ENCODE results near the gene ADAMTSL5. TPM values are rescaled to one million over a fixed set of nuclear protein-coding genes. Genes with fewer than 3 reads are reported as not detected.
A peak's percentile ranks its signal among the peaks of the same experiment; 100 is the strongest.

Gene ADAMTSL5
- total and polyA plus RNA-seq, 2 of the 13 experiments (the other 11 are each of a cell fraction or from before 2014, with no cell fraction given), result 0.60 to 2.7 TPM

DNA sequence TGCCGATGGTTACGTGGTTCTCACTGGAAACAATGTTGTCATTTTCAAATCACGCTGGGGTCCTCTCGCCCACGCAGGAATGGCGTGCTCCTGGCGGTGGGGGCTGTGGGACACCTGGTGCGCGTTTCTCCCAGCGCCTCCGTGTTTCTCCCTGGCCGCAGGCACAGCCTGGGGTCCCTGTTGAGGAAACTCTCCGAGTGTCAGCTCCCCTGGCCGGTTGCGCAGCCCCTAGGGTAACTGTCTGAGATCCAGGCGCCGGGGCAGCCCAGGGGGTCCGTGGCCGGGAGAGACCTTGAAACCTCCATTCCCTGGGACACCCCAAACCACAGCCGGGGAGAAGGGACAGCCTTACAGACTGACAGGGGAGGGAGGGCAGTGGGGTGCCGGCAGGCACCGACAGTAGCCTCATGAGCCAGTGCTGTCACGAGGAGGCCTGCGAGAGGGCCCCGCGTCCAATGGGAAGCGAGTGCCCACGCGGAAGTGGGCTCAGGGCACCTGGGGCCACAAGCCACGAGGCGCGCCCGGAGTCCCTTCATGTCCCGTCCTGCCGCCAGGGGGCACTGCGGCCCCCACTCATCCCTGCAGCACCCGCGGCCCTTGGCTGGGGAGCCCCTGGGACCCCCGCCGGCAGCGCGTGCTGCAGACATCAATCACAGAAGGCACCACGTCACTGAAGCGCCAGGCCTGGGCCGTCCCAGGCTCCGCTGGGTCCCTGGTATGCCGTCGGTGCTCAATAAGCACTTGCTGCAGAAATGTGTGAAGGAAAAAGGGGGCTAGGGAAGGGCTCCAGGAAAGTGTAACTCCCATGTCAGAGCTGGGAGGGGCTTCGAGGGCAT lies 9.5 kb downstream of the ADAMTSL5 start (continued):
- TF ChIP-seq SUZ12 (IDR thresholded peaks at IDR 0.05; ENCODE audit: low read depth, low read length), result no peak
- TF ChIP-seq HIVEP1 (CRISPR knock-in tag; IDR thresholded peaks at IDR 0.05), result no peak
- no peak for TF ChIP-seq ZSCAN5A (CRISPR knock-in tag; IDR thresholded peaks at IDR 0.05; ENCODE audit: borderline replicate concordance)
- TF ChIP-seq, protein P1, sequence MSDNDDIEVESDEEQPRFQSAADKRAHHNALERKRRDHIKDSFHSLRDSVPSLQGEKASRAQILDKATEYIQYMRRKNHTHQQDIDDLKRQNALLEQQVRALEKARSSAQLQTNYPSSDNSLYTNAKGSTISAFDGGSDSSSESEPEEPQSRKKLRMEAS (IDR thresholded peaks at IDR 0.05), result peak; percentile 86
- no peak for TF ChIP-seq ZNF430 (CRISPR knock-in tag; IDR thresholded peaks at IDR 0.05)
- TF ChIP-seq SIX4 (CRISPR knock-in tag; IDR thresholded peaks at IDR 0.05), result no peak
- no peak for TF ChIP-seq HNF1B (CRISPR knock-in tag; IDR thresholded peaks at IDR 0.05)
- TF ChIP-seq, protein P2, sequence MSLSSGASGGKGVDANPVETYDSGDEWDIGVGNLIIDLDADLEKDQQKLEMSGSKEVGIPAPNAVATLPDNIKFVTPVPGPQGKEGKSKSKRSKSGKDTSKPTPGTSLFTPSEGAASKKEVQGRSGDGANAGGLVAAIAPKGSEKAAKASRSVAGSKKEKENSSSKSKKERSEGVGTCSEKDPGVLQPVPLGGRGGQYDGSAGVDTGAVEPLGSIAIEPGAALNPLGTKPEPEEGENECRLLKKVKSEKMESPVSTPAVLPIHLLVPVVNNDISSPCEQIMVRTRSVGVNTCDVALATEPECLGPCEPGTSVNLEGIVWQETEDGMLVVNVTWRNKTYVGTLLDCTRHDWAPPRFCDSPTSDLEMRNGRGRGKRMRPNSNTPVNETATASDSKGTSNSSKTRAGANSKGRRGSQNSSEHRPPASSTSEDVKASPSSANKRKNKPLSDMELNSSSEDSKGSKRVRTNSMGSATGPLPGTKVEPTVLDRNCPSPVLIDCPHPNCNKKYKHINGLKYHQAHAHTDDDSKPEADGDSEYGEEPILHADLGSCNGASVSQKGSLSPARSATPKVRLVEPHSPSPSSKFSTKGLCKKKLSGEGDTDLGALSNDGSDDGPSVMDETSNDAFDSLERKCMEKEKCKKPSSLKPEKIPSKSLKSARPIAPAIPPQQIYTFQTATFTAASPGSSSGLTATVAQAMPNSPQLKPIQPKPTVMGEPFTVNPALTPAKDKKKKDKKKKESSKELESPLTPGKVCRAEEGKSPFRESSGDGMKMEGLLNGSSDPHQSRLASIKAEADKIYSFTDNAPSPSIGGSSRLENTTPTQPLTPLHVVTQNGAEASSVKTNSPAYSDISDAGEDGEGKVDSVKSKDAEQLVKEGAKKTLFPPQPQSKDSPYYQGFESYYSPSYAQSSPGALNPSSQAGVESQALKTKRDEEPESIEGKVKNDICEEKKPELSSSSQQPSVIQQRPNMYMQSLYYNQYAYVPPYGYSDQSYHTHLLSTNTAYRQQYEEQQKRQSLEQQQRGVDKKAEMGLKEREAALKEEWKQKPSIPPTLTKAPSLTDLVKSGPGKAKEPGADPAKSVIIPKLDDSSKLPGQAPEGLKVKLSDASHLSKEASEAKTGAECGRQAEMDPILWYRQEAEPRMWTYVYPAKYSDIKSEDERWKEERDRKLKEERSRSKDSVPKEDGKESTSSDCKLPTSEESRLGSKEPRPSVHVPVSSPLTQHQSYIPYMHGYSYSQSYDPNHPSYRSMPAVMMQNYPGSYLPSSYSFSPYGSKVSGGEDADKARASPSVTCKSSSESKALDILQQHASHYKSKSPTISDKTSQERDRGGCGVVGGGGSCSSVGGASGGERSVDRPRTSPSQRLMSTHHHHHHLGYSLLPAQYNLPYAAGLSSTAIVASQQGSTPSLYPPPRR (CRISPR knock-in tag; IDR thresholded peaks at IDR 0.05; ENCODE audit: borderline replicate concordance), result no peak
- TF ChIP-seq, protein P3, sequence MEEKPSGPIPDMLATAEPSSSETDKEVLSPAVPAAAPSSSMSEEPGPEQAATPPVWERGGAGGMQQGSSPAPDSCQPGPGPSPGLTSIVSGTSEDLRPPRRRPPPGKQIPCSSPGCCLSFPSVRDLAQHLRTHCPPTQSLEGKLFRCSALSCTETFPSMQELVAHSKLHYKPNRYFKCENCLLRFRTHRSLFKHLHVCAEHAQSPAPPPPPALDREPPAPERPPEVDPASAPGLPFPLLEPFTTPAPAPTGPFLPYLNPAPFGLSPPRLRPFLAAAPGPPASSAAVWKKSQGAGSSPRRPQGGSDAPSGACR (CRISPR knock-in tag; IDR thresholded peaks at IDR 0.05), result no peak
- TF ChIP-seq POGZ (CRISPR knock-in tag; IDR thresholded peaks at IDR 0.05), result no peak
- TF ChIP-seq ZNF75D (CRISPR knock-in tag; IDR thresholded peaks at IDR 0.05; ENCODE audit: borderline replicate concordance), result no peak
- no peak for TF ChIP-seq ZNF772 (CRISPR knock-in tag; IDR thresholded peaks at IDR 0.05)
- no peak for TF ChIP-seq ETS1 (CRISPR knock-in tag; IDR thresholded peaks at IDR 0.05)
- TF ChIP-seq CCDC6 (CRISPR knock-in tag; IDR thresholded peaks at IDR 0.05), result 0 out of 2 replicates have a peak, but pooled peaks have one; percentile 75
- peak; percentile 85 for TF ChIP-seq RXRA (CRISPR knock-in tag; IDR thresholded peaks at IDR 0.05)
- TF ChIP-seq ZNF569 (CRISPR knock-in tag; IDR thresholded peaks at IDR 0.05; ENCODE audit: borderline replicate concordance), result no peak
- no peak for TF ChIP-seq DR1 (CRISPR knock-in tag; IDR thresholded peaks at IDR 0.05)

Measured in HepG2 (cell line).